Measurements from ENCODE around the gene FAT1. TPM values are rescaled to one million over a fixed set of nuclear protein-coding genes. Genes with fewer than 3 reads are reported as not detected.

FAT1 gene
- total RNA-seq, 1 experiment from 2014 or later = 92.4 TPM

DNA sequence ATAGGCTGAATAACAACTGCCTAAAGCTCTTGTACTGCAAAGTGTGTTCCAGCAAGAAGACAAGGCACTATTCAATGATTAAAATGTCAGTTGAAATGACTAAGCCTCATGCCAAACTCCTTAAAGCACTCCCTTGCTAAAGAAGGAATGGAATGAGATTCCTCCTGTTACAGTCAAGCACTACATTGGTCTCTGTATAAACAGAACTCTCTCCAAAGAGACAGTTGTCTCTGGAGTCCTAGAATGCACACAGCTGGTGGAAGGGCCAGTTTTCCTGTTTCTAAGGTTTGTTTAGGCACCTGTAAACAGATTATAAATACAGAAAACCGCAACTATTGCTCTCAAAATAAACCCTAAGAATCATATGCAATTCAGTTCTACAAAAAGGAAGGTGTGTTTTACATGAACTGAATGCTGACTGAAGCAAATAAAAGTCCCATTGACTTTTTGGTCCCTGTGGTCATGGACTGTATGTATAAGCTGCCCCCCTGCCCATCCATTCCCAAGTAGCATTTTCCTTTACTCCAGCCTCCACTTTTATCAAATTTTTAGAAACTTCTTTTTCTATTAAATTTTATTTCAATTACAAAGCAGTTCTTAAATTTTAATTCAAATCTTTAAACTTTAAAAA is 47.0 kb downstream of the FAT1 start:
- ATAC-seq = peak; percentile 99
- H3K27ac ChIP-seq (ENCODE audit: low read length) = peak overlapping the region; percentile 39
- no peaks in the 10 kb centered on the region for H3K9me3 ChIP-seq (ENCODE audit: low read length)
- no TSS peak for BruUV-seq (replicated peaks)
- H2AFZ ChIP-seq (ENCODE audit: low read length) = no peak overlapping the region
- H3F3A ChIP-seq (ENCODE audit: low read length, unreplicated experiment) = no peaks in the 10 kb centered on the region
- no peak overlapping the region for H3K4me3 ChIP-seq (ENCODE audit: low read length)
- peak overlapping the region; percentile 59 for H3K4me2 ChIP-seq (ENCODE audit: low read length)
- peaks cover 25% of the 10 kb centered on the region for H3K4me1 ChIP-seq (ENCODE audit: insufficient read depth, low read length)
- no peak for TF ChIP-seq EZH2phosphoT487 (IDR thresholded peaks at IDR 0.05; ENCODE audit: borderline replicate concordance, low read length)
- TF ChIP-seq, protein P1, sequence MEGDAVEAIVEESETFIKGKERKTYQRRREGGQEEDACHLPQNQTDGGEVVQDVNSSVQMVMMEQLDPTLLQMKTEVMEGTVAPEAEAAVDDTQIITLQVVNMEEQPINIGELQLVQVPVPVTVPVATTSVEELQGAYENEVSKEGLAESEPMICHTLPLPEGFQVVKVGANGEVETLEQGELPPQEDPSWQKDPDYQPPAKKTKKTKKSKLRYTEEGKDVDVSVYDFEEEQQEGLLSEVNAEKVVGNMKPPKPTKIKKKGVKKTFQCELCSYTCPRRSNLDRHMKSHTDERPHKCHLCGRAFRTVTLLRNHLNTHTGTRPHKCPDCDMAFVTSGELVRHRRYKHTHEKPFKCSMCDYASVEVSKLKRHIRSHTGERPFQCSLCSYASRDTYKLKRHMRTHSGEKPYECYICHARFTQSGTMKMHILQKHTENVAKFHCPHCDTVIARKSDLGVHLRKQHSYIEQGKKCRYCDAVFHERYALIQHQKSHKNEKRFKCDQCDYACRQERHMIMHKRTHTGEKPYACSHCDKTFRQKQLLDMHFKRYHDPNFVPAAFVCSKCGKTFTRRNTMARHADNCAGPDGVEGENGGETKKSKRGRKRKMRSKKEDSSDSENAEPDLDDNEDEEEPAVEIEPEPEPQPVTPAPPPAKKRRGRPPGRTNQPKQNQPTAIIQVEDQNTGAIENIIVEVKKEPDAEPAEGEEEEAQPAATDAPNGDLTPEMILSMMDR (conservative IDR thresholded peaks at IDR 0.05; ENCODE audit: low read depth, low read length) = no peak
- H3K36me3 ChIP-seq (ENCODE audit: low read depth, low read length) = no peaks in the 10 kb centered on the region
- no peaks in the 10 kb centered on the region for H3K27me3 ChIP-seq (ENCODE audit: low read length)
- intact Hi-C loops (cut with micrococcal nuclease) = loop anchor here (1.0 to 2.0 kb wide), 2 partner anchors 9 to 46 kb away; partner anchors contain the start of gene FAT1
- peaks cover 62% of the 10 kb centered on the region for H3K79me2 ChIP-seq (ENCODE audit: low read length)
- peak; percentile 90 for DNase-seq
- no peaks in the 10 kb centered on the region for H3K9me2 ChIP-seq (replicated peaks; ENCODE audit: low read length)
- H4K20me1 ChIP-seq (ENCODE audit: low read length) = no peaks in the 10 kb centered on the region
- ChIA-PET CTCF (no interaction called here), POLR2A (ENCODE audit: unreplicated experiment) (interaction anchor here (0.6 kb wide), 1 partner anchor 260 kb away, joined by 5 read pairs; no protein-coding TSS in a partner anchor)
- H3K9ac ChIP-seq (ENCODE audit: low read length) = no peak overlapping the region

DNA sequence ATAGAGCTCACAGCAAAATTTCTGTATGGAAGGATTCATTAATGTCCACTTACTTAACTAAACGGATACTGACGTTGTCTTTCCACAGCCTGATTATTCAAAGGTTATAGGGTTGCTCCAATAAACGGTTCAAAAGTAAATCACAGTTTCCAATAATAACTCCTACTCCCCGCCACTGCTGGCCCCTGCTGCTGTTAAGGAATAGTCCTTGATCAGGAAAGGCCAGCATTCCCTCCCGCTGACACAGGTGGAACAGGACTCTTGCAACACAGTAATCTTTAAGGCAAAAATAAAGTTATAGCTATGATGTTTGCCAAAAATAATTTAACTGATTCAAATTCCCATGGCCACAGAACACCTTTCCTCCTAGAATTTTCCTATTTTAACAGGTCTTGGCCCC is 53.9 kb downstream of the FAT1 start:
- Histone ChIP-seq H3K79me2 (ENCODE audit: low read length) (peaks cover 40% of the 10 kb centered on the region; the same call in 1 of the 2 replicates), H3F3A (ENCODE audit: low read length, unreplicated experiment) (no peaks in the 10 kb centered on the region), H3K9ac (ENCODE audit: low read length) (no peak overlapping the region), H3K36me3 (ENCODE audit: low read depth, low read length) (no peaks in the 10 kb centered on the region), H3K4me2 (ENCODE audit: low read length) (no peak overlapping the region), H4K20me1 (ENCODE audit: low read length) (peaks cover 6% of the 10 kb centered on the region; the same call in 1 of the 2 replicates), H3K9me3 (ENCODE audit: low read length) (no peaks in the 10 kb centered on the region), H3K27me3 (ENCODE audit: low read length) (no peaks in the 10 kb centered on the region), H3K9me2 (replicated peaks; ENCODE audit: low read length) (no peaks in the 10 kb centered on the region), H3K27ac (ENCODE audit: low read length) (no peak overlapping the region), H3K4me1 (ENCODE audit: insufficient read depth, low read length) (peaks cover 16% of the 10 kb centered on the region), H2AFZ (ENCODE audit: low read length) (no peak overlapping the region), H3K4me3 (ENCODE audit: low read length) (no peak overlapping the region)
- ATAC-seq (no peak), DNase-seq (no peak)
- intact Hi-C loops (cut with micrococcal nuclease) = loop anchor here (1.0 to 10.0 kb wide), 2 partner anchors 56 to 265 kb away; no protein-coding TSS in a partner anchor
- ChIA-PET POLR2A (ENCODE audit: unreplicated experiment) (no interaction called here), CTCF (interaction anchor here (0.6 to 1.2 kb wide), 5 partner anchors 24 to 747 kb away, joined by 3 to 6 read pairs (median 3); no protein-coding TSS in a partner anchor)
- TF ChIP-seq EZH2 (IDR thresholded peaks at IDR 0.05; ENCODE audit: low read length, unreplicated experiment) (no peak), EZH2phosphoT487 (IDR thresholded peaks at IDR 0.05; ENCODE audit: borderline replicate concordance, low read length) (no peak)
- TF ChIP-seq, protein P1 (conservative IDR thresholded peaks at IDR 0.05; ENCODE audit: low read depth, low read length) = peak; percentile 1; the same call in 1 of the 2 replicates
- no TSS peak for BruUV-seq (replicated peaks)

Measured in PC-3 (cell line).